GM12878 (cell line): Measurements from ENCODE around the gene ESRRG. TPM values are rescaled to one million over a fixed set of nuclear protein-coding genes. Genes with fewer than 3 reads are reported as not detected.

ENCODE experiments used
- ATAC-seq: fragments of 200-7000 bp; cut with Tn5 transposase; 3 replicates; pipeline ENCODE4 v1.9.1; 2020; ENCODE audit warnings: mild to moderate bottlenecking, moderate library complexity
- BruUV-seq: library from RNA; stranded (reverse); fragments of 400-500 nt; replicated peaks from 2 replicates; lab custom pipeline; 2021; lab: Mats Ljungman, UMichigan
- CTCF ChIA-PET: fragments of 300-600 bp; sonication (Branson Sonifier 250); formaldehyde crosslinking; extraction: SDS; loops from one replicate; lab custom pipeline; 2021; ENCODE audit warnings: inconsistent platforms; lab: Yijun Ruan, JAX
- POLR2A ChIA-PET: fragments of 350-600 bp; formaldehyde crosslinking; extraction: SDS; loops from one replicate; lab custom pipeline; 2021; ENCODE audit warnings: inconsistent platforms; lab: Charles Lee
- RAD21 ChIA-PET: fragments of 300-600 bp; sonication (Branson Sonifier 250); formaldehyde crosslinking; loops from one replicate; lab custom pipeline; 2023; ENCODE audit warnings: antibody characterized with exemption; ENCODE audit not compliant: unreplicated experiment; lab: Charles Lee
- SMC1A ChIA-PET: fragments of 300-600 bp; sonication (Branson Sonifier 250); formaldehyde crosslinking; loops from one replicate; lab custom pipeline; 2023; ENCODE audit not compliant: unreplicated experiment, uncharacterized antibody; lab: Charles Lee
- DNase-seq: peaks from one replicate; pipeline ENCODE4 v3.0.0-alpha.2; 2011; ENCODE audit warnings: low read depth, low spot score
- FAIRE-seq: peaks from 3 replicates; lab custom pipeline; 2011; peaks lifted over from hg19 to GRCh38; lab: Jason Lieb, UNC
- H2AFZ ChIP-seq: 2 replicates; pipeline ENCODE4 v1.6.0; 2011; ENCODE audit warnings: low read depth, low read length, control low read depth; ENCODE audit not compliant: control insufficient read depth
- H3K27ac ChIP-seq: 2 replicates; pipeline ENCODE4 v1.5.1; 2011; ENCODE audit warnings: control low read depth; ENCODE audit not compliant: control insufficient read depth, insufficient read depth
- H3K27me3 ChIP-seq, 2 experiments: replicated peaks in 1 of 2; 2 replicates each; pipeline versions ENCODE4 v1.6.0 to v1.6.1; 2011; ENCODE audit warnings: low read length in 1 of 2; ENCODE audit not compliant: control insufficient read depth in 2 of 2, insufficient read depth in 2 of 2
- H3K36me3 ChIP-seq, 2 experiments: 2 replicates each; pipeline ENCODE4 v1.5.1; 2011; ENCODE audit warnings: low read length in 1 of 2; ENCODE audit not compliant: control insufficient read depth in 2 of 2, insufficient read depth in 2 of 2
- H3K4me1 ChIP-seq: 2 replicates; pipeline ENCODE4 v1.6.1; 2011; ENCODE audit warnings: mild to moderate bottlenecking, low read length, moderate library complexity, mixed read lengths; ENCODE audit not compliant: control insufficient read depth, insufficient read depth
- H3K4me2 ChIP-seq: 2 replicates; pipeline ENCODE4 v1.6.0; 2011; ENCODE audit warnings: control low read depth; ENCODE audit not compliant: control insufficient read depth, insufficient read depth
- H3K4me3 ChIP-seq: fragments of 200-600 bp; sonication (generic); 2 replicates; pipeline ENCODE4 v1.5.1; 2016
- H3K79me2 ChIP-seq: 2 replicates; pipeline ENCODE4 v1.6.0; 2011; ENCODE audit warnings: low read length; ENCODE audit not compliant: control insufficient read depth, insufficient read depth
- H3K9ac ChIP-seq: 2 replicates; pipeline ENCODE4 v1.8.0; 2011; ENCODE audit warnings: low read length, control low read depth, mixed read lengths; ENCODE audit not compliant: control insufficient read depth, insufficient read depth
- H3K9me3 ChIP-seq: replicated peaks from 3 replicates; pipeline ENCODE4 v1.5.1; 2011; ENCODE audit warnings: mild to moderate bottlenecking, low read length; ENCODE audit not compliant: control insufficient read depth, insufficient read depth
- H4K20me1 ChIP-seq: 2 replicates; pipeline ENCODE4 v1.6.0; 2011; ENCODE audit not compliant: control insufficient read depth, insufficient read depth
- DPF2 ChIP-seq: fragments of 450-650 bp; IDR thresholded peaks from 2 replicates; pipeline ENCODE4 v1.6.1; 2017; ENCODE audit warnings: mild to moderate bottlenecking
- E4F1 ChIP-seq: fragments of 450-650 bp; IDR thresholded peaks from 2 replicates; pipeline ENCODE4 v1.6.1; 2018; ENCODE audit warnings: borderline replicate concordance, mild to moderate bottlenecking; ENCODE audit not compliant: partially characterized antibody
- FOXM1 ChIP-seq: IDR thresholded peaks from 2 replicates; pipeline ENCODE4 v1.6.1; 2012; ENCODE audit warnings: low read depth, mild to moderate bottlenecking, inconsistent platforms, low read length, moderate library complexity
- GABPA ChIP-seq: IDR thresholded peaks from 2 replicates; pipeline ENCODE4 v1.6.1; 2014; ENCODE audit warnings: antibody characterized with exemption, low read depth, mild to moderate bottlenecking, inconsistent platforms
- HDAC2 ChIP-seq: fragments of 200-600 bp; sonication (generic); IDR thresholded peaks from 2 replicates; pipeline ENCODE4 v1.6.1; 2017
- MTA3 ChIP-seq: IDR thresholded peaks from 2 replicates; pipeline ENCODE4 v1.6.1; 2012; ENCODE audit warnings: low read length, inconsistent platforms, borderline replicate concordance
- NR2F1 ChIP-seq: fragments of 450-650 bp; conservative IDR thresholded peaks from 2 replicates; pipeline ENCODE4 v1.6.1; 2017; ENCODE audit warnings: mild to moderate bottlenecking
- SP1 ChIP-seq: IDR thresholded peaks from one replicate; pipeline ENCODE4 v1.6.1; 2011; ENCODE audit warnings: low read depth, low read length
- STAT1 ChIP-seq: fragments of 450-650 bp; conservative IDR thresholded peaks from 2 replicates; pipeline ENCODE4 v1.6.1; 2014; ENCODE audit warnings: antibody characterized with exemption, mild to moderate bottlenecking
- ZNF207 ChIP-seq: fragments of 450-650 bp; IDR thresholded peaks from 2 replicates; pipeline ENCODE4 v1.6.1; 2014; ENCODE audit warnings: antibody characterized with exemption, mild to moderate bottlenecking, borderline replicate concordance
- WGBS: methylation state at CpG from one replicate; pipeline ENCODE4 v1.1.6; 2016; ENCODE audit warnings: low lambda C conversion rate; ENCODE audit not compliant: insufficient replicate concordance, insufficient coverage; ENCODE audit errors: missing lambda C conversion rate; 5-methylcytosine and 5-hydroxymethylcytosine counted together
- in situ Hi-C: fragments of 300-500 bp; cut with MboI; formaldehyde crosslinking; loops from 9 replicates; pipeline ENCODE4 v1.14.3; 2018; ENCODE audit warnings: mixed read lengths
- intact Hi-C: fragments of 100-400 bp; cut with micrococcal nuclease; formaldehyde crosslinking; loops from one replicate; pipeline ENCODE4 v1.14.2; 2022; ENCODE audit not compliant: unreplicated experiment
- polyA plus RNA-seq, 11 experiments: library from polyadenylated mRNA; depleted of rRNA in 4 of 11; unstranded in 6 of 11; stranded (reverse) in 5 of 11; fragments of >200 nt; fragmentation: Nextera tagmentation in 4 of 11; fragmentation: Illumina TruSeq in 1 of 11; extraction: Ambion mirVana in 4 of 11; extraction: Trizol in 1 of 11; gene quantifications; 1 replicate in 1 of 11; 2 replicates in 10 of 11; pipeline versions ENCODE4 v1.2.1 to v1.2.3, GENCODE V29; 2011 to 2016; ENCODE audit warnings: inconsistent platforms in 2 of 11, missing spikeins in 2 of 11, low read depth in 1 of 11
- total RNA-seq, 4 experiments: library from RNA; depleted of rRNA in 3 of 4; stranded (reverse); fragments of >200 nt in 3 of 4; fragmentation: Illumina TruSeq in 1 of 4; extraction: Trizol in 1 of 4; gene quantifications; 2 replicates each; pipeline versions ENCODE4 v1.2.1 to v1.2.3, GENCODE V29; 2013 to 2021

ESRRG gene
- total and polyA plus RNA-seq, 10 of the 15 experiments (the other 5 are each of a cell fraction or from before 2014, with no cell fraction given), result 0.03 TPM; not detected in 9

- no peaks in the 10 kb centered on the region for H3K79me2 ChIP-seq
- TF ChIP-seq STAT1 (no peak), GABPA (no peak), NR2F1 (no peak), HDAC2 (no peak), ZNF207 (no peak), FOXM1 (no peak), E4F1 (no peak), DPF2 (no peak), SP1 (no peak), MTA3 (no peak)
- 0% methylated on average over 1 of the region's 1 CpG for WGBS
- H3K27ac ChIP-seq, result no peak overlapping the region
- no peaks in the 10 kb centered on the region for H3K4me1 ChIP-seq
- H3K27me3 ChIP-seq, result no peaks in the 10 kb centered on the region; a peak in 1 of 4 replicates
- no peaks in the 10 kb centered on the region for H3K36me3 ChIP-seq
- no peak for ATAC-seq
- ChIA-PET SMC1A (no interaction called here), POLR2A (no interaction called here), CTCF (no interaction called here), RAD21 (no interaction called here)
- H2AFZ ChIP-seq, result no peak overlapping the region
- no TSS peak for BruUV-seq
- no peaks in the 10 kb centered on the region for H3K9me3 ChIP-seq
- intact Hi-C loops, result no loop called here
- H4K20me1 ChIP-seq, result no peaks in the 10 kb centered on the region
- no peak overlapping the region for H3K4me2 ChIP-seq
- no peak overlapping the region for H3K9ac ChIP-seq
- no peak for FAIRE-seq
- no peak overlapping the region for H3K4me3 ChIP-seq
- DNase-seq, result no peak
- in situ Hi-C loops, result no loop called here
Observed at GRCh38 chr1:216660561-216660960, 62.7 kb downstream of the ESRRG start.
